PC-3 (cell line): Measurements from ENCODE around the gene SLCO2B1. TPM values are rescaled to one million over a fixed set of nuclear protein-coding genes. Genes with fewer than 3 reads are reported as not detected.

Source experiments
- ATAC-seq: fragments of 200-7000 bp; cut with Tn5 transposase; 2 replicates; pipeline ENCODE4 v1.9.1; 2020; ENCODE audit warnings: mild to moderate bottlenecking, moderate library complexity
- BruUV-seq: library from RNA; stranded (reverse); fragments of 400-500 nt; replicated peaks from 2 replicates; lab custom pipeline; 2021; lab: Mats Ljungman, UMichigan
- CTCF ChIA-PET: fragments of 300-600 bp; sonication (Branson Sonifier 250); formaldehyde crosslinking; loops from one replicate; lab custom pipeline; 2022; ENCODE audit warnings: antibody characterized with exemption; lab: Charles Lee
- POLR2A ChIA-PET: fragments of 300-600 bp; sonication (Branson Sonifier 250); formaldehyde crosslinking; loops from one replicate; lab custom pipeline; 2022; ENCODE audit warnings: antibody characterized with exemption; ENCODE audit not compliant: unreplicated experiment; lab: Charles Lee
- DNase-seq: peaks from one replicate; pipeline ENCODE4 v3.0.0-alpha.2; 2015
- H2AFZ ChIP-seq: fragments of 300-600 bp; sonication (generic); 2 replicates; pipeline ENCODE4 v1.6.0; 2016; ENCODE audit warnings: antibody characterized with exemption, low read length
- H3F3A ChIP-seq: fragments of 300-600 bp; sonication (generic); one replicate; pipeline ENCODE4 v1.6.0; 2017; ENCODE audit warnings: antibody characterized with exemption, low read length, control low read depth, mild to moderate bottlenecking; ENCODE audit not compliant: unreplicated experiment
- H3K27ac ChIP-seq: fragments of 300-600 bp; sonication (generic); 2 replicates; pipeline ENCODE4 v1.5.1; 2016; ENCODE audit warnings: mild to moderate bottlenecking, low read length
- H3K27me3 ChIP-seq: fragments of 300-600 bp; sonication (generic); 2 replicates; pipeline ENCODE4 v1.6.1; 2016; ENCODE audit warnings: low read length, mixed read lengths
- H3K36me3 ChIP-seq: fragments of 300-600 bp; sonication (generic); 2 replicates; pipeline ENCODE4 v1.6.1; 2016; ENCODE audit warnings: low read depth, mixed run types, low read length, mixed read lengths
- H3K4me1 ChIP-seq: fragments of 300-600 bp; sonication (generic); 2 replicates; pipeline ENCODE4 v1.5.1; 2016; ENCODE audit warnings: low read length; ENCODE audit not compliant: insufficient read depth
- H3K4me2 ChIP-seq: fragments of 300-600 bp; sonication (generic); 2 replicates; pipeline ENCODE4 v1.6.0; 2016; ENCODE audit warnings: low read length
- H3K4me3 ChIP-seq: fragments of 300-600 bp; sonication (generic); 2 replicates; pipeline ENCODE4 v1.5.1; 2016; ENCODE audit warnings: mild to moderate bottlenecking, low read length, mixed read lengths
- H3K79me2 ChIP-seq: fragments of 300-600 bp; sonication (generic); 2 replicates; pipeline ENCODE4 v1.6.1; 2017; ENCODE audit warnings: low read length, mixed read lengths
- H3K9ac ChIP-seq: fragments of 300-600 bp; sonication (generic); 2 replicates; pipeline ENCODE4 v1.6.0; 2016; ENCODE audit warnings: mild to moderate bottlenecking, low read length
- H3K9me2 ChIP-seq: fragments of 300-600 bp; sonication (generic); replicated peaks from 2 replicates; pipeline ENCODE4 v1.6.1; 2016; ENCODE audit warnings: mixed run types, low read length, mixed read lengths
- H3K9me3 ChIP-seq: fragments of 300-600 bp; sonication (generic); 2 replicates; pipeline ENCODE4 v1.6.1; 2016; ENCODE audit warnings: low read length, mixed read lengths
- H4K20me1 ChIP-seq: fragments of 300-600 bp; sonication (generic); 2 replicates; pipeline ENCODE4 v1.6.1; 2016; ENCODE audit warnings: low read length, mixed read lengths
- CTCF ChIP-seq: fragments of 300-600 bp; sonication (generic); conservative IDR thresholded peaks from 2 replicates; pipeline ENCODE4 v1.5.1; 2017; ENCODE audit warnings: antibody characterized with exemption, low read depth, mild to moderate bottlenecking, low read length
- EZH2 ChIP-seq: fragments of 300-600 bp; sonication (generic); IDR thresholded peaks from one replicate; pipeline ENCODE4 v1.6.1; 2017; ENCODE audit warnings: antibody characterized with exemption, mild to moderate bottlenecking, low read length; ENCODE audit not compliant: unreplicated experiment
- EZH2phosphoT487 ChIP-seq: fragments of 300-600 bp; sonication (generic); IDR thresholded peaks from 2 replicates; pipeline ENCODE4 v1.6.1; 2018; ENCODE audit warnings: mild to moderate bottlenecking, antibody characterized with exemption, low read length, borderline replicate concordance
- intact Hi-C: fragments of 100-400 bp; cut with micrococcal nuclease; formaldehyde crosslinking; loops from 2 replicates; pipeline ENCODE4 v1.9.0; 2023
- total RNA-seq: library from RNA; depleted of rRNA; stranded (reverse); fragments of >200 nt; gene quantifications from 2 replicates; pipeline ENCODE4 v1.2.3, GENCODE V29; 2014

Gene SLCO2B1
- total RNA-seq, 1 experiment from 2014 or later: not detected

DNA sequence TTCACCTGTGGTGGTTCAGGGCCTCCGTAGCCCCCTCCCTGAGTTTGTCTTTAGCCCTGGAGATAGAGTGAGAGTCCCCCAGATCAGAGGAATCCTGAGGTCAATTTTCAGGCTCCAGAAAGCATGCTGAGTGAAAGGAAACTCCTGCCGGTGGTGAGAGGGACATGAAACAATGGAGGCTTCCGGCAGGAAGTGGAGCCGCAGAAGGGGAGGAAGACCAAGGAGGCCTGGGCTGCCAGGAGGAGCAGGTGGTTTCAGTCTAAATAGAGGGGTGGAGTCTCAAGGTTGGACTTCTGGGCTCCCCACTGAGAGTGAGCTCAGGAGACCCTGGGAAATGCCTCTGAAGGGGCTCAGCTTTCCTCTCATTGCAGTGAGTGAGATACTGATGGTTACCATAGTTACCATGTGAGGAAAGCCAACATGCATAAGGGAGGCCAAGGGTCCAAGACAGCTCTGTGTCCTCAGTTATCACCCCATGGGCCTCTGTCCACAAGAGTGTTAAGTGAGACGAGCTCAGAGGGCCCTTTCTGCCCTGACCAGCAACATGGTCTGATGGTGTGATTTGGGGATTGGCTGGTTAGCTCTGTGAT lies 10.7 kb downstream of the SLCO2B1 start:
- POLR2A ChIA-PET: no interaction called here
- H4K20me1 ChIP-seq: no peaks in the 10 kb centered on the region
- H3K79me2 ChIP-seq: no peaks in the 10 kb centered on the region
- no peaks in the 10 kb centered on the region for H3K9me3 ChIP-seq
- DNase-seq (no peak), ATAC-seq (no peak)
- no peaks in the 10 kb centered on the region for H3F3A ChIP-seq
- no peak overlapping the region for H3K4me2 ChIP-seq
- no peak overlapping the region for H3K9ac ChIP-seq
- no peaks in the 10 kb centered on the region for H3K36me3 ChIP-seq
- H3K4me1 ChIP-seq: no peaks in the 10 kb centered on the region
- CTCF ChIA-PET: no interaction called here
- H3K4me3 ChIP-seq: no peak overlapping the region
- intact Hi-C loops: no loop called here
- H3K9me2 ChIP-seq: no peaks in the 10 kb centered on the region
- no peak overlapping the region for H3K27ac ChIP-seq
- TF ChIP-seq EZH2phosphoT487 (no peak), CTCF (no peak), EZH2 (no peak)
- peaks cover 53% of the 10 kb centered on the region for H3K27me3 ChIP-seq
- BruUV-seq: no TSS peak
- H2AFZ ChIP-seq: no peak overlapping the region

GRCh38 chr11:75162954-75163353 lies 12.0 kb downstream of the SLCO2B1 start:
- BruUV-seq: no TSS peak

More at GRCh38 chr11:75162954-75163353, 12.0 kb downstream of the SLCO2B1 start:
- Histone ChIP-seq H3K9me2 (no peaks in the 10 kb centered on the region), H4K20me1 (no peaks in the 10 kb centered on the region), H3K9me3 (no peaks in the 10 kb centered on the region), H2AFZ (no peak overlapping the region), H3K9ac (no peak overlapping the region), H3K4me1 (no peaks in the 10 kb centered on the region), H3K4me3 (no peak overlapping the region), H3K36me3 (no peaks in the 10 kb centered on the region), H3K4me2 (no peak overlapping the region), H3K27ac (no peak overlapping the region), H3K27me3 (peaks cover 64% of the 10 kb centered on the region), H3F3A (no peaks in the 10 kb centered on the region), H3K79me2 (no peaks in the 10 kb centered on the region)
- ATAC-seq (no peak), DNase-seq (no peak)
- intact Hi-C loops: no loop called here
- ChIA-PET CTCF (interaction anchor here (0.7 kb wide), 1 partner anchor 127 kb away, joined by 3 read pairs; no protein-coding TSS in a partner anchor), POLR2A (no interaction called here)
- TF ChIP-seq CTCF (no peak), EZH2 (no peak), EZH2phosphoT487 (no peak)
